Suprapubic skin (tissue), 4 donors: ENCODE results near the gene CLDN34. TPM values are rescaled to one million over a fixed set of nuclear protein-coding genes. Genes with fewer than 3 reads are reported as not detected.

Experiments
- DNase-seq, 2 donors: peaks; one replicate each; pipeline ENCODE4 v3.0.0-alpha.2; 2019; ENCODE audit warnings: low spot score in 2 of 2
- H3K27ac ChIP-seq: fragments of 200-600 bp; sonication (generic); one replicate; pipeline ENCODE4 v1.5.1; 2019
- H3K27me3 ChIP-seq: fragments of 200-600 bp; sonication (generic); one replicate; pipeline ENCODE4 v1.5.1; 2019
- H3K36me3 ChIP-seq: fragments of 200-600 bp; sonication (generic); one replicate; pipeline ENCODE4 v1.5.1; 2019
- H3K4me1 ChIP-seq: fragments of 200-600 bp; sonication (generic); one replicate; pipeline ENCODE4 v1.5.1; 2019
- H3K4me3 ChIP-seq: fragments of 200-600 bp; sonication (generic); one replicate; pipeline ENCODE4 v1.5.1; 2019; ENCODE audit warnings: mild to moderate bottlenecking
- H3K9me3 ChIP-seq: fragments of 200-600 bp; sonication (generic); one replicate; pipeline ENCODE4 v1.5.1; 2019
- EP300 ChIP-seq: sonication (generic); formaldehyde crosslinking; IDR thresholded peaks from one replicate; pipeline ENCODE4 v1.6.1; 2017; ENCODE audit warnings: antibody characterized with exemption
- POLR2A ChIP-seq, 2 donors: fragments of 450-650 bp; IDR thresholded peaks; one replicate each; pipeline ENCODE4 v1.6.1; 2017; ENCODE audit warnings: antibody characterized with exemption in 2 of 2, mild to moderate bottlenecking in 2 of 2, moderate library complexity in 2 of 2
- POLR2AphosphoS5 ChIP-seq, 3 donors: sonication (generic); formaldehyde crosslinking; IDR thresholded peaks; one replicate each; pipeline ENCODE4 v1.6.1; 2017; ENCODE audit warnings: antibody characterized with exemption in 3 of 3
- WGBS: methylation state at CpG from one replicate; pipeline ENCODE4 v1.1.5; 2018; 5-methylcytosine and 5-hydroxymethylcytosine counted together
- total RNA-seq, 4 donors: library from RNA; depleted of rRNA; stranded (reverse); fragments of >200 nt; gene quantifications; one replicate each; pipeline ENCODE4 v1.1.0, GENCODE V29; 2016
- TF ChIP-seq, protein P1 (sequence below), 2 donors: fragments of 200-600 bp in 1 of 2; fragments of 450-650 bp in 1 of 2; sonication (generic) in 1 of 2; IDR thresholded peaks; one replicate each; pipeline ENCODE4 v1.5.1; 2016 to 2019; ENCODE audit warnings: antibody characterized with exemption in 2 of 2, mild to moderate bottlenecking in 1 of 2, moderate library complexity in 1 of 2

Gene CLDN34
- total RNA-seq, 4 donors from 2014 or later, result 1.1 to 2.3 TPM; not detected in 2

DNA sequence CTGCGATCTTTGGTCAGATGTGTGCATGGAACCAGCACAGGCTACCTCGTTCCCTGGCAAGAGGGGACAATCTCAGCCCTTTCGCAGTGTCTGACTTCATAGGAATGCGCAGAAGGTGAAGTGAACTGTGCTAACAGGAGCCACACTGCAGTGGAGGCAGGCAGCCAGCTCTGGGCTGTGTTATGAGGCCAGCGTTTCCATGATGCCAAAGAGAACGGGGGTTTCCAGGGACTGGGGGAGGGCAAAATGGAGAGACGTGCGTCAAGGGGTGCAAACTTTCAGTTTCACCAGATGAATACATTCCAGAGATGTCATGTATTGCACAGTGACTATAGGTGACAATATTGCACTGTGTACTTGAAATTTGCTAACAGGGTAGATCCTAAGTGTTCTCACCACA lies 30.4 kb downstream of the CLDN34 start:
- H3K36me3 ChIP-seq, result no peaks in the 10 kb centered on the region
- H3K9me3 ChIP-seq, result no peaks in the 10 kb centered on the region
- no peak for DNase-seq
- no peaks in the 10 kb centered on the region for H3K27me3 ChIP-seq
- 86% methylated on average over 8 of the region's 8 CpGs for WGBS
- no peaks in the 10 kb centered on the region for H3K4me1 ChIP-seq
- no peak overlapping the region for H3K4me3 ChIP-seq
- no peak overlapping the region for H3K27ac ChIP-seq
- TF ChIP-seq POLR2AphosphoS5 (IDR thresholded peaks at IDR 0.05), result no peak
- TF ChIP-seq POLR2A (IDR thresholded peaks at IDR 0.05), result no peak
- TF ChIP-seq, protein P1, sequence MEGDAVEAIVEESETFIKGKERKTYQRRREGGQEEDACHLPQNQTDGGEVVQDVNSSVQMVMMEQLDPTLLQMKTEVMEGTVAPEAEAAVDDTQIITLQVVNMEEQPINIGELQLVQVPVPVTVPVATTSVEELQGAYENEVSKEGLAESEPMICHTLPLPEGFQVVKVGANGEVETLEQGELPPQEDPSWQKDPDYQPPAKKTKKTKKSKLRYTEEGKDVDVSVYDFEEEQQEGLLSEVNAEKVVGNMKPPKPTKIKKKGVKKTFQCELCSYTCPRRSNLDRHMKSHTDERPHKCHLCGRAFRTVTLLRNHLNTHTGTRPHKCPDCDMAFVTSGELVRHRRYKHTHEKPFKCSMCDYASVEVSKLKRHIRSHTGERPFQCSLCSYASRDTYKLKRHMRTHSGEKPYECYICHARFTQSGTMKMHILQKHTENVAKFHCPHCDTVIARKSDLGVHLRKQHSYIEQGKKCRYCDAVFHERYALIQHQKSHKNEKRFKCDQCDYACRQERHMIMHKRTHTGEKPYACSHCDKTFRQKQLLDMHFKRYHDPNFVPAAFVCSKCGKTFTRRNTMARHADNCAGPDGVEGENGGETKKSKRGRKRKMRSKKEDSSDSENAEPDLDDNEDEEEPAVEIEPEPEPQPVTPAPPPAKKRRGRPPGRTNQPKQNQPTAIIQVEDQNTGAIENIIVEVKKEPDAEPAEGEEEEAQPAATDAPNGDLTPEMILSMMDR (IDR thresholded peaks at IDR 0.05), result no peak
- TF ChIP-seq EP300, result no peak

DNA sequence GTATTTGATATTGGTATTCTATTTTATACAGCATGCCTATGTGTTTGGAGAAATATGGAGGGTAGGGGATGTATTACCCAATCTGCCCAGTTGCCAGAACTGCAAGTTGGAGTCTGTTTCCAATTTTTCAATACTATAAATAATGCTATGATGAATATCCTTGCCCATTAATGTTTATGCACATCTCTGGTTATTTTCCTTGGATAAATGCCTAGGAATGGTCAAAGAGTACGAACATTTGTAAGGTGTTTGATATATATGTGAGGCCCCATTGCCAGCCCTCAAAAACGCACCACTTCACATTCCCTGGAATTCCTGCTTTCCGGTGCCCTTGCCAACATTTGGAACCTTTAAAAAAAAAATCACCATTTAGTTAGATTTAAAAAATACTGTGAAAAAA lies 34.3 kb downstream of the CLDN34 start:
- Histone ChIP-seq H3K4me1 (no peaks in the 10 kb centered on the region), H3K4me3 (no peak overlapping the region), H3K27ac (no peak overlapping the region), H3K9me3 (no peaks in the 10 kb centered on the region), H3K27me3 (no peaks in the 10 kb centered on the region), H3K36me3 (no peaks in the 10 kb centered on the region)
- no peak for DNase-seq
- TF ChIP-seq EP300 (no peak), POLR2A (IDR thresholded peaks at IDR 0.05) (no peak), POLR2AphosphoS5 (IDR thresholded peaks at IDR 0.05) (no peak)
- TF ChIP-seq, protein P1 (IDR thresholded peaks at IDR 0.05), result no peak
- WGBS, result 71% methylated on average over 3 of the region's 3 CpGs

DNA sequence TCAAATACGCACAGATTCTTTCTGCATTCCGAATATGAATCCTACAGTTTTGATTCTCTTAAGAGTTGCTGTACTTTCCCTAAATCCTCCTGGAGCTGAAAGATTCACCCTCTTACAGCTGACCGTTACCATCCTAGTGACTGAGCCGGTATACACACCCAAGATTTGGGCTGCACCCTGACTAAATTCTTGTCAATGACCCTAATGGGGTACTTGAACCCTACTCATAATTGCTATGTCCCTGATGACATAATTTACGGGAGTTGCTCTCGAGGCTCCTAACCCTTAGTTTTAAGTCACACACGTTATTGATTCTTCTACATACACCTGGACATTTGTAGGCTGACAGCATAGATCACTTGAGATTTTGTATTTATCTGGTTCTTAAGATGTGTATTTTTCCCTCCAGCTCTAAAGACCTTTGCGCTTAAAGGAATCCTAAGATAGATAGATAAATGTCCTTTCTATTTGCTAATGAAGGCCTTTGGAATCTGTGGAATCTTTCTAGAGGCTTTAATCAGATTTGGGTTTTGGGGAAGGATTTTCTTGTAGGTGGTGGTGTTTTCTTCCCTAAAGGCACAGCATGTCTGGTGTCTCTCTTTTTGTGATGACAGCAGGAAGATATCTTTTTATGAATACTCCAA lies 37.8 kb downstream of the CLDN34 start:
- Histone ChIP-seq H3K9me3 (no peaks in the 10 kb centered on the region), H3K27ac (no peak overlapping the region), H3K4me1 (no peaks in the 10 kb centered on the region), H3K27me3 (no peaks in the 10 kb centered on the region), H3K36me3 (no peaks in the 10 kb centered on the region), H3K4me3 (no peak overlapping the region)
- TF ChIP-seq POLR2AphosphoS5 (IDR thresholded peaks at IDR 0.05) (no peak), POLR2A (IDR thresholded peaks at IDR 0.05) (no peak), EP300 (no peak)
- TF ChIP-seq, protein P1 (IDR thresholded peaks at IDR 0.05), result no peak
- no peak for DNase-seq
- WGBS, result 88% methylated on average over 8 of the region's 8 CpGs

DNA sequence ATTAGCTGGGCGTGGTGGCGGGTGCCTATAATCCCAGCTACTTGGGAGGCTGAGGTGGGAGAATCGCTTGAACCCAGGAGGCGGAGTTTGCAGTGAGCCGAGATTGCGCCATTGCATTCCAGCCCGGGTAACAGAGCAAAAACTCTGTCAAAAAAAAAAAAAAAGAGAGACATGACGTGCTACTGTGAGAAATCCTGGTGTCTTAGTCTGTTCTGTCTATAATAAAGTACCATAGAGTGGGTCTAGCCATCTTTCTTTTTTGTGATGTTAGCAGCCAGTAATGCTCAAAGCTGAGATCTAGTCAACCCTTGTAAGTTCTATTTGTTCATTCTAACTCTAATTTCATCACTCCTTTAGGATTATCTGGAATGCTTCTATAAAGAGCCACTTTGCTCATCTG lies 38.9 kb downstream of the CLDN34 start:
- Histone ChIP-seq H3K27me3 (no peaks in the 10 kb centered on the region), H3K4me1 (no peaks in the 10 kb centered on the region), H3K9me3 (no peaks in the 10 kb centered on the region), H3K4me3 (no peak overlapping the region), H3K36me3 (no peaks in the 10 kb centered on the region), H3K27ac (no peak overlapping the region)
- TF ChIP-seq POLR2A (IDR thresholded peaks at IDR 0.05), result no peak
- no peak for TF ChIP-seq EP300
- TF ChIP-seq, protein P1 (IDR thresholded peaks at IDR 0.05), result no peak
- WGBS, result 87% methylated on average over 8 of the region's 8 CpGs
- DNase-seq, result no peak

DNA sequence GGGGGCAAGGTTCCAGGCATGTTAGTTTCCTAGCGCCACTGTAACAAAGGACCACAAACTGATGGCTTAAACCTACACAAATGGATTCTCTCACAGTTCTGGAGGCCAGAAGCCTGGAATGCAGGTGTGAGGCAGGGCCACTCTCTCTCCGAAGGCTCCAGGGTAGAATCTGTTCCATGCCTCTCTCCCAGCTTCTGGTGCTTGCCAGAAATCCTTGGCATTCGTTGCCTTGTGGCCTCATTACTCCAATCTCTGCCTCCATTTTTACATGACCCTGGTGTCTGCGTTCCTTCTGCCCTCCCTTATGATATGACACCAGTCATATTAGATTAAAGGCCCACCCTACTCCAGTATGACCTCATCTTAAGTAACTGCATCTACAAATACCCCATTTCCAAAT lies 39.6 kb downstream of the CLDN34 start:
- no peaks in the 10 kb centered on the region for H3K27me3 ChIP-seq
- no peak for DNase-seq
- no peak overlapping the region for H3K4me3 ChIP-seq
- H3K27ac ChIP-seq, result no peak overlapping the region
- no peaks in the 10 kb centered on the region for H3K9me3 ChIP-seq
- no peaks in the 10 kb centered on the region for H3K4me1 ChIP-seq
- WGBS, result 81% methylated on average over 4 of the region's 4 CpGs
- no peaks in the 10 kb centered on the region for H3K36me3 ChIP-seq
- TF ChIP-seq POLR2AphosphoS5 (IDR thresholded peaks at IDR 0.05) (no peak), EP300 (no peak), POLR2A (IDR thresholded peaks at IDR 0.05) (no peak)
- TF ChIP-seq, protein P1 (IDR thresholded peaks at IDR 0.05), result no peak
